ENCODE data around the gene PITPNC1.

- TF ChIP-seq POLR2AphosphoS5 (IDR thresholded peaks at IDR 0.05; ENCODE audit: low read depth, low read length), result no peak
- TF ChIP-seq REST (IDR thresholded peaks at IDR 0.05; ENCODE audit: insufficient read depth in 1 of 2, low read depth in 2 of 2, low read length in 2 of 2), result no peak
These were observed 323.1 kb downstream of the PITPNC1 start for GRCh38 chr17:67700037-67700724.

All from PFSK-1 (cell line).